ENCODE measurements around the gene UIMC1.

The UIMC1 gene

GRCh38 chr5:176948458-176948857 is 58.1 kb downstream of the UIMC1 start:
- DNase-seq, result no peak

- DNase-seq, result no peak
Measured at GRCh38 chr5:176947847-176948246, 58.7 kb downstream of the UIMC1 start.

DNA sequence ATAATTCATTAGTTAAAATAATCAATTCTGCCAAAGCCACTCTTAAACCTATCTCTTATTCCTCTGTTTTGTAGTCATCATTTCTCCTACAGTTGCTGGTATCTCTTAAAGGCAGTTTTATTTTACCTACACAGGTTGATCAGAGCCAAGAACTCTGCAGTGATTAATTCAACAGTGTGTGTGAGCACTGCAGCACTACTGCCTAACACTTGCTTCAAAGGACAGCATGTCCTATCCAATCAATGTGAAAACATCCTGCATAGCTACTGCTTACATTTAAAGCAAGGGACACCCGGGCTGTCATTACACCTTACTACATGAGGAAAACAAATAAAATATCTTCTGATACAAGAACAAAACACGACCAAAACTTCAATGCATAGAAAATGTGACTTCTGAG is 62.3 kb downstream of the UIMC1 start:
- DNase-seq, result no peak

DNA sequence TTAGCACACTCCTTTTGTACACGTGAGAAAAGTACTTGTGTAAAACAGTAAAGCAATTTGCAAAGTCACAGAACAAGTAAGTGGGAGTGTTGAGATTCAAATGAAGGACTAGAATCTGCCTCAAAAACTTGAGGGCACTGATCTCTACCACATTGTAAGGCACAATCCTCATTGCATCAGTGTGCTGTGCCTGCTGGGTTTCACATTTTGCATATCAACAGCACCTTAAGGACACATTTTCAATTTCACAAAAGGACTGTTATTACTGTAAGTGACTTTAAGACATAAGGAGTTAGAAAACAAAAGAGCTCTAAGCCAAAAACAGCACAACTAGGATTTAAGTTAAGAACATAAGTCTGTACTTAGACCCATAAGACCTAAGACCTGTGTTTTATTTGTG is 62.8 kb downstream of the UIMC1 start:
- DNase-seq, result no peak

DNA sequence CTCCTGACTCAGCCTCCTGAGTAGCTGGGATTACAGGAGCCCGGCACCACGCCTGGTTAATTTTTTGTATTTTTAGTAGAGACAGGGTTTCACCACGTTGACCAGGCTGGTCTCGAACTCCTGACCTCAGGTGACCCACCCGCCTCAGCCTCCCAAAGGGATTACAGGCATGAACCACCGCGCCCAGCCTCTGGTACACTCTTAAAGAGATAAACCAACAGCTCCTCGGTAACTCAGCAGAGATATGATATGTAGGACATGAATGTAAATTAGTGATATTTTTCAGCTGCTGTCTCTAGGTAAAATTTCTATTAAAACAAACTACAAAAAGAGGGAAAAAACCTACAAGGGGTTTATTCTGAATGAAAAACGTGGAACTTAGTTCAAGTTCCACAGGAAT is 64.6 kb downstream of the UIMC1 start:
- DNase-seq, result no peak

- no peak for DNase-seq
Measured at GRCh38 chr5:176938472-176938871, 68.1 kb downstream of the UIMC1 start.

- no peak for DNase-seq
Measured at GRCh38 chr5:176935017-176935416, 71.6 kb downstream of the UIMC1 start.

DNA sequence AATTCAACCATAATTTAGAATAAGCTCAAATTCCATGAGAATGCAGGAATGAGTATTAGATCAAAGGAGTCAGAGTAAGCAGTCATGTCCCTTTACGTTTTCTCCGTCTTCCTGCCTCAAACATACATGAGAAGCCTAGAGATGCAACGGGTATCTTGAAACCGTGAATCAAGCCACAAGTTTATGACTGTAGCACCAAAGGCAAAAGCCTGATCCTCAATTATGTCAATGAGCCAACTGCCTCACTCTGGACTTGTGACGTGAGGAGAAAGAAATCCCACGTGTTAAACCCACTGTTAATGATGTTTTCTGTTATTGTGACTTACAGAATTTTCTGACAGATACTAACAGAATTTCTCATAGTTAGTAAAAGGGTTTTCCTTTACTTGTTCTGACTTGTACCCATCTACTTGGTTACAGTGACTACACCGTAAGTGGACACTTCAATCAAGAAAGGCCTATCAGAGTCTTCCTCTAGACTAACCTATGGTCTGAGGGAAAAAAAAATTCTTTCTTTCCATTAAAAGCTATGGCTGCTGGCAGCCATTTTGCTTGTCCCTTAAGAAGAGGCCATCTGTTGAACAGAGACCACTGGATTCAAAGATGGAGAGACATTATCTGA is 72.2 kb downstream of the UIMC1 start:
- DNase-seq, result no peak

GRCh38 chr5:176929654-176930053 is 76.9 kb downstream of the UIMC1 start:
- no peak for DNase-seq

- DNase-seq, result no peak
Measured at GRCh38 chr5:176927562-176927961, 79.0 kb downstream of the UIMC1 start.

DNA sequence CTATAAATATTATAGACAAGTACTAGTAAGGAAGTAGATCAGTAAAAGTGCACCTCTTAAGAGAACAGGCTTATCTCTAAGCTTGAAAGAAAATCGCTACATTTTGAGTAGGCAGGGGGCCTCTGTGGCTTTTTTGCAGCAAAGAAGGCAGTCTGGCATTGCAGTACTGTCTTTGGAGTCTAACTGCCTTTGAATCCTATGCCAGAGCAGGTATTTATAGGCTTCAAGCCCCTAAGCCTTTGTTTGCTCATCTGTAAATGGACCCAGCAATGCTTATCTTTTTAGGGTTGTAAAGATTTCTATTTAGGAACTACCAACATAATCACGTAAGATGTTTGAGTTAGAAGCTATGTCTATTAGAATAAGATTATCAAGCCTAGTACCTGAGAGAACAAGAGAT is 83.8 kb downstream of the UIMC1 start:
- no peak for DNase-seq

GRCh38 chr5:176921714-176922113 is 84.9 kb downstream of the UIMC1 start:
- no peak for DNase-seq

DNA sequence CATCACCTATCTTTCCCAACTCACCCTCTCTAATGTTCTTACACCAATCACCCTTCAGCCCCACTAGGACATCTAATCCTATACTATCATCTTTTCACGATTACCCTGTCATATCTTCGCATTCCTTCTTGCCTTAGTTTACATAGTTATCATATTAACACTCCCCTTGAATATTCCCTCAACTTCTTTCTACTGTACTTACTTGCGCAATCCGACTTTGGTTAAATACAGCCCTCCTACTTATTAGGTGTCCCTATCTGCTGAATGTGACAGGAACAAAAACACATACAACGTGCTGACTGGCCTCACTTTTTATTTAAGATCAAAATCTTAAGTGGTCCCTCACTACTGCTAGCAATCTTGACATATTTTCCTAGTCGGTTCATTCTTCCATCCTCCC is 88.0 kb downstream of the UIMC1 start:
- no peak for DNase-seq

GRCh38 chr5:176916337-176916736 is 90.2 kb downstream of the UIMC1 start:
- no peak for DNase-seq

DNA sequence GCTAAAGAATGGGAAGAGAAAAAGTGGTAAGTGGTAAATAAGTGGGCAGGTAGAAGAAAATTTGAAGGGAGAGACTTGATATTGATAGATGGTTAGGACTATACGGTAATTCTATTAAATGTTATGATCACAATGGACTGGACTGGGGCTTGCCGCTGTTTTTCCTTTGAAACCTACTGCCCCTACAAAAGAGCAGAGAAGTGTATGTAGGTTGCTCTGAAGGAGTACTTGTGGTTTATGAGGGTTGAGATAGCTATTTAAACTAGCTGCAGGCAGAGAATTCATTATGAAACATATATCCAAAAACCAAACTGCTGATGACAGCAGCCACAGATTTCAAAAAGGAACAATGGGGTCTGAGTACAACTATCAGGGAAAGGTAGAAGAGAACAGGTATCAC is 90.7 kb downstream of the UIMC1 start:
- DNase-seq, result no peak

DNA sequence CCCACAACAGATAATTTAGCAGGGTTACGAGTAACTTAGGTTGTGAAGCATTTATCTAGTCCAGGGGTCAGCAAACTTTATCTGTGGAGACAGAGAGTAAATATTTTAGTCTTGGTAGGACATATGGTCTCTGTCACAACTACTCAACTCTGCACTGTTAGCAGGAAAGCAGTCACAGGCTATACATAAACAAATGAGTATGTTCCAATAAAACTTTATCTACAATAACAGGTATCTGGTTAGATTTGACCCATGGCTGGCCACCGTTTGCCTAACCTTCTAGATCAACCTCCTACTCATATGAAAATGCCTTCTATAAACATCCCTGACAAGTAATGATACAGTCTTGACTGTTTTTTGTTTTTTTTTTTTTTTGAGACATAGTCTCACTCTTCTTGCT is 94.5 kb downstream of the UIMC1 start:
- DNase-seq, result no peak

GRCh38 chr5:176908675-176909368 is 97.8 kb downstream of the UIMC1 start:
- no peak for DNase-seq

DNA sequence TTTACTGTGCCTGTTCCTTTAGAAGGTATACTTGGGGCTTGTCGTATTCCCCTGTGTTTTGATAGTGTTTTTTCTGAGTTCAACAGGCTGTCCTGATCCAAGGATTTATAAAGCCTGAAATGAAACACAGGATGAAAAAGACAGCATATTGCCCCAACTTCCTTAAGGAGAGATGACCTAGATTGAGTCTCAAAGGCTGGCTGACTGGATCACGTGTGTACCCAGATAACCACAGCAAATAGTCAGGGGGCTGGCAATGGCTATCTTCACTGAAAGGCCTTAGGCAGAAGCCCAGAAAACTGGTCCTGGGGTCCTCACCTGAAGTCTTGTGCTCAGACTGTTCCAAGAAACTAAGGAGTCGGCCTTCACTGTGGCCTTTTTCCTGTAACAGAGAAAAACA is 99.8 kb downstream of the UIMC1 start:
- no peak for DNase-seq

- DNase-seq, result no peak
Measured at GRCh38 chr5:176906126-176906525, 100.5 kb downstream of the UIMC1 start.

- no peak for DNase-seq
Measured at GRCh38 chr5:176904276-176904675, 102.3 kb downstream of the UIMC1 start.

- DNase-seq, result no peak
Measured at GRCh38 chr5:176902911-176903664, 103.5 kb downstream of the UIMC1 start.

- DNase-seq, result no peak
Measured at GRCh38 chr5:176902102-176902814, 104.3 kb downstream of the UIMC1 start.

- DNase-seq, result no peak
Measured at GRCh38 chr5:176901260-176902101, 105.1 kb downstream of the UIMC1 start.

Data from NCI-H2171 treated with DMSO at 0.1 percent for 48 hours (cell line).